H1 (cell line): Measurements from ENCODE around the gene NT5DC1. TPM values are rescaled to one million over a fixed set of nuclear protein-coding genes. Genes with fewer than 3 reads are reported as not detected.

Experiments
- CTCF ChIA-PET: fragments of 300-600 bp; sonication (Branson Sonifier 250); formaldehyde crosslinking; loops from one replicate; lab custom pipeline; 2021; ENCODE audit not compliant: partially characterized antibody; lab: Charles Lee
- POLR2A ChIA-PET: fragments of 300-600 bp; sonication (Branson Sonifier 250); formaldehyde crosslinking; loops from one replicate; lab custom pipeline; 2021; ENCODE audit warnings: inconsistent platforms; ENCODE audit not compliant: partially characterized antibody; lab: Charles Lee
- DNase-seq, 2 experiments: peaks; one replicate each; pipeline versions ENCODE4 v3.0.0 to v3.0.0-alpha.2; 2010 to 2022; ENCODE audit warnings: low spot score in 2 of 2, low read depth in 1 of 2, mixed read lengths in 1 of 2
- FAIRE-seq: peaks from 2 replicates; lab custom pipeline; 2011; peaks lifted over from hg19 to GRCh38; lab: Jason Lieb, UNC
- H2AFZ ChIP-seq: 2 replicates; pipeline ENCODE4 v1.8.1; 2012; ENCODE audit warnings: low read length, inconsistent platforms
- H2AK5ac ChIP-seq: 2 replicates; pipeline ENCODE4 v1.6.1; 2013; ENCODE audit warnings: low read depth, low read length
- H2BK120ac ChIP-seq: replicated peaks from 2 replicates; pipeline ENCODE3; 2013; ENCODE audit warnings: low read depth, low read length, inconsistent platforms
- H2BK12ac ChIP-seq: 2 replicates; pipeline ENCODE4 v1.6.1; 2013; ENCODE audit warnings: low read depth, low read length
- H2BK15ac ChIP-seq: 2 replicates; pipeline ENCODE4 v1.6.1; 2013; ENCODE audit warnings: low read length
- H2BK20ac ChIP-seq: 2 replicates; pipeline ENCODE4 v1.6.1; 2013; ENCODE audit warnings: low read length
- H2BK5ac ChIP-seq: 2 replicates; pipeline ENCODE4 v1.6.1; 2013; ENCODE audit warnings: low read depth, low read length
- H3K14ac ChIP-seq: 2 replicates; pipeline ENCODE4 v1.6.1; 2013; ENCODE audit warnings: inconsistent platforms; ENCODE audit not compliant: insufficient read length
- H3K18ac ChIP-seq: 2 replicates; pipeline ENCODE4 v1.6.1; 2013; ENCODE audit warnings: low read length; ENCODE audit errors: extremely low read depth
- H3K23ac ChIP-seq: 2 replicates; pipeline ENCODE4 v1.6.1; 2013; ENCODE audit warnings: inconsistent platforms; ENCODE audit not compliant: insufficient read length
- H3K23me2 ChIP-seq: 2 replicates; pipeline ENCODE4 v1.6.1; 2013; ENCODE audit warnings: low read depth, low read length
- H3K27ac ChIP-seq: 2 replicates; pipeline ENCODE4 v1.6.1; 2011; ENCODE audit warnings: low read depth, low read length, inconsistent platforms
- H3K27me3 ChIP-seq, 4 experiments: replicated peaks in 1 of 4; 1 replicate in 1 of 4; 2 replicates in 3 of 4; pipeline versions ENCODE4 v1.6.1 to v1.8.1; 2011 to 2013; ENCODE audit warnings: low read length in 3 of 4, mild to moderate bottlenecking in 3 of 4, inconsistent platforms in 2 of 4, mixed read lengths in 2 of 4, moderate library complexity in 1 of 4; ENCODE audit not compliant: control insufficient read depth in 3 of 4, insufficient read depth in 3 of 4; ENCODE audit errors: extremely low read depth in 1 of 4
- H3K36me3 ChIP-seq, 4 experiments: 2 replicates each; pipeline versions ENCODE4 v1.6.1 to v1.8.1; 2011 to 2013; ENCODE audit warnings: mild to moderate bottlenecking in 4 of 4, low read length in 3 of 4, moderate library complexity in 2 of 4, control low read depth in 1 of 4, inconsistent platforms in 1 of 4; ENCODE audit not compliant: insufficient read depth in 4 of 4, control insufficient read depth in 2 of 4
- H3K4ac ChIP-seq: replicated peaks from 2 replicates; pipeline ENCODE3; 2013; ENCODE audit warnings: low read length, low read depth, mixed read lengths, inconsistent platforms; ENCODE audit not compliant: insufficient read length
- H3K4me1 ChIP-seq, 4 experiments: replicated peaks in 1 of 4; 1 replicate in 1 of 4; 2 replicates in 3 of 4; pipeline versions ENCODE4 v1.6.1 to v1.8.1; 2011 to 2013; ENCODE audit warnings: low read length in 3 of 4, inconsistent platforms in 2 of 4, mixed read lengths in 1 of 4; ENCODE audit not compliant: insufficient read depth in 4 of 4, control insufficient read depth in 3 of 4
- H3K4me2 ChIP-seq, 2 experiments: 2 replicates each; pipeline versions ENCODE4 v1.6.1 to v1.8.1; 2011 to 2013; ENCODE audit warnings: low read depth in 2 of 2, low read length in 2 of 2, control low read depth in 1 of 2, inconsistent platforms in 1 of 2, mild to moderate bottlenecking in 1 of 2; ENCODE audit not compliant: insufficient read depth in 1 of 2
- H3K4me3 ChIP-seq, 4 experiments: fragments of 200-600, 300-600 bp in 1 of 4; sonication (generic), shearing (Covaris generic), sonication (Bioruptor Twin) in 1 of 4; 2 replicates each; pipeline versions ENCODE4 v1.5.1 to v1.8.1; 2011 to 2016; ENCODE audit warnings: low read length in 4 of 4, low read depth in 3 of 4, control low read depth in 2 of 4, inconsistent platforms in 2 of 4, mild to moderate bottlenecking in 2 of 4, mixed read lengths in 1 of 4, moderate library complexity in 1 of 4; ENCODE audit not compliant: insufficient read depth in 2 of 4; ENCODE audit errors: extremely low read depth in 1 of 4
- H3K56ac ChIP-seq: replicated peaks from 2 replicates; pipeline ENCODE3; 2013; ENCODE audit warnings: low read depth, mild to moderate bottlenecking, mixed read lengths, low read length, inconsistent platforms; ENCODE audit not compliant: insufficient read length
- H3K79me1 ChIP-seq: 2 replicates; pipeline ENCODE4 v1.6.1; 2013; ENCODE audit warnings: low read depth, low read length, control low read depth
- H3K79me2 ChIP-seq, 2 experiments: 2 replicates each; pipeline versions ENCODE4 v1.6.1 to v1.8.1; 2012 to 2013; ENCODE audit warnings: low read length in 2 of 2, mild to moderate bottlenecking in 2 of 2, inconsistent platforms in 1 of 2; ENCODE audit not compliant: insufficient read depth in 2 of 2, control insufficient read depth in 1 of 2
- H3K9ac ChIP-seq, 4 experiments: replicated peaks in 1 of 4; 1 replicate in 1 of 4; 2 replicates in 3 of 4; pipeline versions ENCODE4 v1.6.1 to v1.8.1; 2011 to 2013; ENCODE audit warnings: low read depth in 3 of 4, low read length in 3 of 4, control low read depth in 2 of 4, mild to moderate bottlenecking in 2 of 4, moderate library complexity in 2 of 4, inconsistent platforms in 1 of 4; ENCODE audit errors: extremely low read depth in 1 of 4
- H3K9me3 ChIP-seq, 2 experiments: 2 replicates each; pipeline versions ENCODE4 v1.6.1 to v1.8.1; 2012 to 2013; ENCODE audit warnings: mild to moderate bottlenecking in 2 of 2, moderate library complexity in 2 of 2, control low read depth in 1 of 2, inconsistent platforms in 1 of 2, low read depth in 1 of 2, low read length in 1 of 2, mixed read lengths in 1 of 2; ENCODE audit not compliant: insufficient read depth in 2 of 2
- H4K20me1 ChIP-seq, 2 experiments: replicated peaks in 1 of 2; 2 replicates each; pipeline versions ENCODE3 to v1.8.1; 2011 to 2013; ENCODE audit warnings: inconsistent platforms in 2 of 2, low read length in 2 of 2, mild to moderate bottlenecking in 1 of 2; ENCODE audit not compliant: insufficient read depth in 2 of 2, control insufficient read depth in 1 of 2
- H4K5ac ChIP-seq: 2 replicates; pipeline ENCODE4 v1.6.1; 2013; ENCODE audit warnings: low read length, low read depth, mixed read lengths, inconsistent platforms; ENCODE audit not compliant: insufficient read length
- H4K8ac ChIP-seq: 2 replicates; pipeline ENCODE4 v1.8.0; 2013; ENCODE audit warnings: mild to moderate bottlenecking, moderate library complexity, low read length, inconsistent platforms; ENCODE audit not compliant: insufficient read depth; ENCODE audit errors: extremely low read depth
- H4K91ac ChIP-seq: replicated peaks from 2 replicates; pipeline ENCODE3; 2013; ENCODE audit warnings: low read length, mixed read lengths, inconsistent platforms; ENCODE audit not compliant: insufficient read length
- EZH2 ChIP-seq: fragments of 200-600 bp; sonication (generic); IDR thresholded peaks from 2 replicates; pipeline ENCODE4 v1.7.1; 2012; ENCODE audit warnings: low read depth, mild to moderate bottlenecking, moderate library complexity, low read length, inconsistent platforms; ENCODE audit not compliant: severe bottlenecking
- MAFK ChIP-seq: IDR thresholded peaks from 2 replicates; pipeline ENCODE4 v1.6.1; 2012; ENCODE audit warnings: low read depth, mild to moderate bottlenecking, improper control_type of control experiment, low read length
- WGBS, 2 experiments: shearing (Covaris generic) in 1 of 2; methylation state at CpG; one replicate each; pipeline versions ENCODE4 v1.1.6 to v1.1.7; 2013 to 2015; ENCODE audit warnings: low lambda C conversion rate in 2 of 2, mixed read lengths in 2 of 2, inconsistent platforms in 1 of 2, low coverage in 1 of 2, missing lambda C conversion rate in 1 of 2; ENCODE audit not compliant: insufficient replicate concordance in 2 of 2, insufficient coverage in 1 of 2, insufficient read length in 1 of 2; ENCODE audit errors: extremely low coverage in 1 of 2, missing lambda C conversion rate in 1 of 2; 5-methylcytosine and 5-hydroxymethylcytosine counted together
- polyA plus RNA-seq, 7 experiments: library from polyadenylated mRNA; depleted of rRNA in 3 of 7; stranded (reverse) in 5 of 7; unstranded in 2 of 7; fragments of >200 nt in 5 of 7; fragments of 200-250 nt in 2 of 7; gene quantifications; 1 replicate in 5 of 7; 2 replicates in 1 of 7; 4 replicates in 1 of 7; pipeline versions ENCODE4 v1.2.1 to v1.2.3, GENCODE V29; 2011 to 2013; ENCODE audit warnings: missing spikeins in 2 of 7, mixed read lengths in 2 of 7
- total RNA-seq: library from RNA; stranded (reverse); fragmentation: NEBNext Ultra II Directional; extraction: Animal tissue kit (Norgen Biotek cat#: 25700); gene quantifications from 2 replicates; pipeline ENCODE4 v1.2.1, GENCODE V29; 2021

Gene NT5DC1
- total and polyA plus RNA-seq, 2 of the 8 experiments (the other 6 are each of a cell fraction or from before 2014, with no cell fraction given) = 25.3 to 72.7 TPM

GRCh38 chr6:116055513-116055912 is 45.1 kb upstream of the NT5DC1 start:
- no peak overlapping the region for H3K4me2 ChIP-seq
- no peak overlapping the region for H2BK20ac ChIP-seq
- H4K91ac ChIP-seq = no peak overlapping the region
- H2AK5ac ChIP-seq = no peak overlapping the region
- FAIRE-seq = no peak
- no peaks in the 10 kb centered on the region for H3K79me2 ChIP-seq
- H3K23me2 ChIP-seq = no peaks in the 10 kb centered on the region; the same call in 1 of the 2 replicates
- no peak overlapping the region for H3K18ac ChIP-seq
- no peak overlapping the region for H3K14ac ChIP-seq
- H2BK5ac ChIP-seq = no peak overlapping the region
- no peaks in the 10 kb centered on the region for H3K9me3 ChIP-seq
- no peak overlapping the region for H2BK12ac ChIP-seq
- TF ChIP-seq EZH2 (no peak), MAFK (0 out of 2 replicates have a peak, but pooled peaks have one; percentile 10)
- TF ChIP-seq, all 59 proteins: peak for 1
- Histone ChIP-seq H3K56ac (no peak overlapping the region), H4K8ac (no peak overlapping the region), H2BK15ac (no peak overlapping the region), H3K4ac (no peak overlapping the region), H2AFZ (no peak overlapping the region), H4K5ac (no peak overlapping the region), H3K23ac (no peak overlapping the region), H3K27me3 (no peaks in the 10 kb centered on the region), H3K79me1 (no peaks in the 10 kb centered on the region), H2BK120ac (no peak overlapping the region), H4K20me1 (no peaks in the 10 kb centered on the region), H3K4me1 (no peaks in the 10 kb centered on the region), H3K36me3 (no peaks in the 10 kb centered on the region), H3K4me3 (no peak overlapping the region), H3K9ac (no peak overlapping the region), H3K27ac (no peak overlapping the region)
- DNase-seq = no peak
- POLR2A ChIA-PET = no interaction called here
- CTCF ChIA-PET = interaction anchor here (1.0 to 1.4 kb wide), 3 partner anchors 11 to 46 kb away, joined by 3 to 4 read pairs (median 3); no protein-coding TSS in a partner anchor
- 83% methylated on average over 1 of the region's 1 CpG; no CpG with 5 or more reads in 1 of the 2 experiments for WGBS, 2 experiments
